Keratinocyte (primary cell): ENCODE results near the gene TTLL13.

ENCODE experiments used
- CTCF ChIP-seq, 3 experiments: IDR thresholded peaks in 1 of 3; conservative IDR thresholded peaks in 1 of 3; optimal IDR thresholded peaks in 1 of 3; 2 replicates in 2 of 3; 3 replicates in 1 of 3; pipeline versions ENCODE3 to v1.5.1; 2011; ENCODE audit warnings: low read length in 3 of 3, mild to moderate bottlenecking in 3 of 3, moderate library complexity in 2 of 3, control low read depth in 1 of 3, inconsistent platforms in 1 of 3; ENCODE audit not compliant: insufficient read depth in 2 of 3; ENCODE audit errors: extremely low read depth in 1 of 3
- EZH2 ChIP-seq: IDR thresholded peaks from one replicate; pipeline ENCODE4 v1.6.1; 2012; ENCODE audit warnings: inconsistent platforms, mild to moderate bottlenecking, low read length, moderate library complexity

- TF ChIP-seq CTCF (optimal IDR thresholded peaks at IDR 0.05 in 1 of 3, IDR thresholded peaks at IDR 0.05 in 1 of 3, conservative IDR thresholded peaks at IDR 0.05 in 1 of 3; ENCODE audit: extremely low read depth in 1 of 3, insufficient read depth in 2 of 3, low read length in 3 of 3) = no peak
- TF ChIP-seq EZH2 = no peak
These were observed 38.6 kb downstream of the TTLL13 start for GRCh38 chr15:90287946-90288345.
